ENCODE data around the gene LSP1. TPM values are rescaled to one million over a fixed set of nuclear protein-coding genes. Genes with fewer than 3 reads are reported as not detected.

LSP1 gene
- total RNA-seq, 1 donor from 2014 or later = 301 TPM

DNA sequence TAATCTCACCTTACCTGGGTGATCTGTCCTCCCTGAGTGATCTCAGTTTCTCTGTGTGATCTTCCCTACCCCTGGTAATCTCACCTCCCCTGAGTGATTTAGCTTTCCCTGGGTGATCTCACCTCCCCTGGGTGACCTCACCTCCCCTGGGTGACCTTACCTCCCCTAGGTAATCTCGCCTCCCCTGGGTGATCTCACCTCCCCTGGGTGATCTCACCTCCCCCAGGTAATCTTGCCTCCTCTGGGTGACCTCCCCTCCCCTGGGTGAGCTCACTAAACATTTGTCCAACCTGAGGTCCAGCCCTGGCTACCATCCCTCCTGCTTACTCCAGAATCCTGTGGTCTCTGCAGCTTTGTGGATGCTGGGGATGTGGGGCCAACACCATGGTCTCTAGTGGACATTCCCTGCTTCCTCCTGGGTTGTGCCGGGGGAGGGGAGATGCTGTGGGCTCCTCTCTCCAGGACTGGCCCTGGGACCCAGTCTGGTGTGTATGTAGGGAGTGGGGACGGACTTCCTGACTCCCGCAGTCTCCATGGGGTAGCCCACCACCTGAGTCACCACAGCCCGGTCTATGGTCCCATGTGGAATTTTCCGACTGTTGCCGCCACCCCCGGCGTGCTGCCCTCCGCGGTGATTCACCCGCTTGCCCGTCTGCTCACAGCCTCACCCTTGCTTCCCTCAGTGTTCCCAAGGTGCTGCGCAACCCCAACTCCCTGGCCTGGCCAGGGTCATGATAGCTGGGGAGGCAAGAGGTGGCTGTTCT, 9.9 kb downstream of the LSP1 start:
- peaks cover 41% of the 10 kb centered on the region for H3K4me1 Mint-ChIP-seq
- POLR2A ChIA-PET = no interaction called here
- DNase-seq (no peak), ATAC-seq (ENCODE audit: low read depth) (no peak)
- peaks cover 30% of the 10 kb centered on the region for H3K36me3 Mint-ChIP-seq (ENCODE audit: low read depth)
- H3K4me3 Mint-ChIP-seq = no peak overlapping the region
- intact Hi-C loops (cut with micrococcal nuclease) = no loop called here
- H3K27ac Mint-ChIP-seq = peak overlapping the region; percentile 11
- no peaks in the 10 kb centered on the region for H3K27me3 Mint-ChIP-seq
- TF ChIP-seq CTCF (IDR thresholded peaks at IDR 0.05) = no peak
- no peaks in the 10 kb centered on the region for H3K9me3 Mint-ChIP-seq
- CTCF ChIA-PET = interaction anchor here (1.9 kb wide), 1 partner anchor 14 kb away, joined by 4 read pairs; no protein-coding TSS in a partner anchor

DNA sequence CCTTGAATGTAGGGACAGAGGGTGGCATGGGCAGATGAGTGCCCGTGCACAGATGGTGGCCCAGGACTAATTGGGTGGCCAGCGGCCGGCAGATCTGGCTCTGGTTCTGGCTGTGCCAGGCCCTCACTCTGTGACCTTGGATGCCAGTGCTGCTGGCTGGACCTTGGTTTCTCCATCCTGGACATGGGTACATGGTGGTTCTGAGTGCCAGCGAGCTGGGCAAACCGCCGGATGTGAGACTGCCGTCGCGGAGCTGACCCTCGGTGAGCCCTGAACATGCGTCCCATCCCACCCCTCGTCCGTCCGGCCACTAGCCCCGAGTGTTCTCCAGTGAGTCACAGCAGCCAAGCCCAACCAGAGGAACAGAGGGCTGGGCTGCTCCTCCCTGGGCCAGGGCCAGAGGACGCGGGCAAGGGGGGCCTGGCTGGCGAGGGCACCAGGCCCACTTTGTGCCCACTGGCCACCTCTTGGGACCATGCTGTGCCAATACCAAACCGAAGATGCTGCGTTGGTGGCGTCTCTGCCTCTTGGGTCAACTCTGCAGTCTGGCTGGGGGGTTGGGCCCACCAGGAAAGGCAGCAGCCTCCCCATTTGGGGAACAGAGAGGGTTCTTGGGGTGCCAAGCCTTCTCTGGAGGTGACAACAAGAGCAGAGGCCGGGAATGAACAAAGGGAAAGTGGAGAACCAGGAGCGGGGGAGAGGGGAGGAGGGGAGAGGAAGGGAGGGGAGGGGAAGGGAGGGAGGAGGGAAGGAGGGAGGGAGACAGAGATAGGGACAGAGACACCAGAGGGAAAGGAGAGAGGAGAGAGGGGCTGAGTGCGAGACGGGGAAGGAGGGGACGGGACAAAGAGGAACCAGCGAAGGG, 10.7 kb downstream of the LSP1 start:
- ChIA-PET POLR2A (no interaction called here), CTCF (interaction anchor here (1.9 kb wide), 1 partner anchor 13 kb away, joined by 4 read pairs; no protein-coding TSS in a partner anchor)
- TF ChIP-seq CTCF (IDR thresholded peaks at IDR 0.05) = no peak
- H3K27ac Mint-ChIP-seq = no peak overlapping the region
- H3K36me3 Mint-ChIP-seq (ENCODE audit: low read depth) = peaks cover 27% of the 10 kb centered on the region
- H3K4me1 Mint-ChIP-seq = peaks cover 39% of the 10 kb centered on the region
- H3K27me3 Mint-ChIP-seq = no peaks in the 10 kb centered on the region
- no peak overlapping the region for H3K4me3 Mint-ChIP-seq
- no peaks in the 10 kb centered on the region for H3K9me3 Mint-ChIP-seq
- ATAC-seq (ENCODE audit: low read depth) = no peak
- intact Hi-C loops (cut with micrococcal nuclease) = no loop called here
- no peak for DNase-seq

DNA sequence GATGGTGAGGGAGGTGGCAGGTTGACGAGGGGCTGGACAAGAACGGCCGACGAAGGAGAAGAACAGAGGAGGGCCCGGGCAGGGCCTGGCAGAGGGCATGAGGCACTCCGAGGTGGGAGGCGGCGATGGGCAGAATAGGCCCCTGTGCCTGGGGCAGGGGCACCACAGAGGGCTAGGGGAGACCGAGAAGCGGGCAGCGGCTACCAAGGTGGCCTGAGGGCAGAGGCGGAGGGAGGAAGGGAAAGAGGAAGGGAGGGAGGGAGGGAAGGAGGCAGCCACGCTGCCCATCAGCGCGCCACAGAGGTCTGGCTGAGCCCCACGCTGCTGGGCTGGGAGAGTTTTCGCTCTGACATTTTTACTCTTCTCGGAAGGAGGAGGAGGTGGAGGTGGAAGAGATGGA, 11.3 kb downstream of the LSP1 start:
- DNase-seq = no peak
- no peak for TF ChIP-seq CTCF (IDR thresholded peaks at IDR 0.05)
- peaks cover 39% of the 10 kb centered on the region for H3K4me1 Mint-ChIP-seq
- ChIA-PET POLR2A (no interaction called here), CTCF (no interaction called here)
- peaks cover 28% of the 10 kb centered on the region for H3K36me3 Mint-ChIP-seq (ENCODE audit: low read depth)
- intact Hi-C loops (cut with micrococcal nuclease) = no loop called here
- H3K9me3 Mint-ChIP-seq = no peaks in the 10 kb centered on the region
- no peak overlapping the region for H3K4me3 Mint-ChIP-seq
- no peak for ATAC-seq (ENCODE audit: low read depth)
- no peaks in the 10 kb centered on the region for H3K27me3 Mint-ChIP-seq
- H3K27ac Mint-ChIP-seq = no peak overlapping the region

GRCh38 chr11:1864831-1865665, 12.2 kb downstream of the LSP1 start:
- DNase-seq = no peak
- H3K27ac Mint-ChIP-seq = no peak overlapping the region
- ChIA-PET POLR2A (interaction anchor here (1.3 kb wide), 1 partner anchor 17 kb away, joined by 3 read pairs; no protein-coding TSS in a partner anchor), CTCF (no interaction called here)
- no peak overlapping the region for H3K4me3 Mint-ChIP-seq
- H3K9me3 Mint-ChIP-seq = no peaks in the 10 kb centered on the region
- H3K36me3 Mint-ChIP-seq (ENCODE audit: low read depth) = peaks cover 32% of the 10 kb centered on the region
- no peaks in the 10 kb centered on the region for H3K27me3 Mint-ChIP-seq
- TF ChIP-seq CTCF (IDR thresholded peaks at IDR 0.05) = no peak
- peaks cover 44% of the 10 kb centered on the region for H3K4me1 Mint-ChIP-seq
- ATAC-seq (ENCODE audit: low read depth) = no peak
- intact Hi-C loops (cut with micrococcal nuclease) = no loop called here

Measured in activated B cell treated with CpG ODN at 0.5 μM for 24 hours (primary cell).